Subcutaneous abdominal adipose tissue (tissue), 5 donors: ENCODE results near the gene CNTN4.
A peak's percentile ranks its signal among the peaks of the same experiment; 100 is the strongest.
"Not testable (repeated sequence)": the region's sequence is repeated elsewhere in the genome, so short reads cannot be mapped to it uniquely, and the experiment has no call there.

ENCODE experiments used
- H3K27ac ChIP-seq: one replicate; pipeline ENCODE4 v1.7.0; 2013; ENCODE audit warnings: low read depth, mild to moderate bottlenecking, inconsistent platforms, low read length, moderate library complexity
- H3K27me3 ChIP-seq, 5 donors: one replicate each; pipeline ENCODE4 v1.7.0; 2013; ENCODE audit warnings: low read length in 5 of 5, inconsistent platforms in 1 of 5; ENCODE audit not compliant: control insufficient read depth in 5 of 5, insufficient read depth in 4 of 5
- H3K36me3 ChIP-seq, 5 donors: one replicate each; pipeline ENCODE4 v1.7.0; 2013; ENCODE audit warnings: low read length in 5 of 5; ENCODE audit not compliant: control insufficient read depth in 5 of 5, insufficient read depth in 5 of 5
- H3K4me1 ChIP-seq, 5 donors: one replicate each; pipeline ENCODE4 v1.7.0; 2013; ENCODE audit warnings: low read length in 5 of 5, mild to moderate bottlenecking in 3 of 5, moderate library complexity in 1 of 5; ENCODE audit not compliant: control insufficient read depth in 5 of 5, insufficient read depth in 5 of 5
- H3K4me3 ChIP-seq, 5 donors: one replicate each; pipeline ENCODE4 v1.7.0; 2013; ENCODE audit warnings: low read length in 5 of 5, low read depth in 1 of 5
- H3K9ac ChIP-seq, 5 donors: one replicate each; pipeline ENCODE4 v1.7.0; 2013; ENCODE audit warnings: low read length in 5 of 5, mild to moderate bottlenecking in 4 of 5, moderate library complexity in 3 of 5
- H3K9me3 ChIP-seq, 5 donors: one replicate each; pipeline ENCODE4 v1.7.0; 2013; ENCODE audit warnings: low read length in 5 of 5; ENCODE audit not compliant: control insufficient read depth in 5 of 5
- donor health status: healthy.
- donor health status: healthy.
- donor health status: healthy.
- donor health status: healthy.
- donor health status: healthy.

The CNTN4 gene

GRCh38 chr3:2098398-2099027, at the start of gene CNTN4:
CNTN4 (plus strand) TSS chr3:2098866.
- H3K9me3 ChIP-seq: no peaks in the 10 kb centered on the region
- peak within 1 kb of the TSS in 4 of 5 donors; percentile 44 to 59 (median 49) for H3K4me3 ChIP-seq
- no peak within 1 kb of the TSS for H3K9ac ChIP-seq
- H3K36me3 ChIP-seq: no peaks in the 10 kb centered on the region
- peaks cover 0 to 24% (median 13%) of the 10 kb centered on the region in 5 donors for H3K4me1 ChIP-seq
- peaks cover 19 to 34% (median 28%) of the 10 kb centered on the region in 5 donors for H3K27me3 ChIP-seq
- no peak within 1 kb of the TSS for H3K27ac ChIP-seq

- Histone ChIP-seq H3K36me3 (no peaks in the 10 kb centered on the region), H3K9me3 (peaks cover 0 to 2% (median 0%) of the 10 kb centered on the region in 5 donors), H3K4me3 (no peak overlapping the region), H3K27me3 (no peaks in the 10 kb centered on the region), H3K4me1 (no peaks in the 10 kb centered on the region), H3K27ac (no peak overlapping the region), H3K9ac (no peak overlapping the region)
Observed at GRCh38 chr3:2061360-2061759, 37.3 kb upstream of the CNTN4 start.

DNA sequence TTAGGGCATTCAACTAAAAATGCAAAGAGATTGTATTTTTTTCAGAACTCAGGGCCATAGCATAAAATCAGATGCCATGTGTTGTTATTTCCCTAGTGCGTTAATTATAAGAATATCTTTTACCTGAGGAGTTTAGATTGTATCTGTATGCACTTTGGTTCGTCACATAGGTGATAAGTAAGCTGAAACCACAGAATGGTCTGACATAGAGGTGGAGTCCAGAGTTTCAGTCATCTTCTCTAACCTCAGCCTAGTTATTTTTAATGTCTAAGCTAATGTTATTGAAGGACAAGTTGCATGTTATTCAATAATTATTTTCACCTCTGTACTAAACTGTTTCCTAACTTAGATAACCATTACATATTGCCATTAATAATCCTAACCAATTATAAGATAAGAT, 27.1 kb upstream of the CNTN4 start:
- Histone ChIP-seq H3K9ac (no peak overlapping the region), H3K27ac (no peak overlapping the region), H3K4me3 (no peak overlapping the region), H3K4me1 (no peaks in the 10 kb centered on the region), H3K9me3 (no peaks in the 10 kb centered on the region), H3K36me3 (no peaks in the 10 kb centered on the region), H3K27me3 (no peaks in the 10 kb centered on the region)

DNA sequence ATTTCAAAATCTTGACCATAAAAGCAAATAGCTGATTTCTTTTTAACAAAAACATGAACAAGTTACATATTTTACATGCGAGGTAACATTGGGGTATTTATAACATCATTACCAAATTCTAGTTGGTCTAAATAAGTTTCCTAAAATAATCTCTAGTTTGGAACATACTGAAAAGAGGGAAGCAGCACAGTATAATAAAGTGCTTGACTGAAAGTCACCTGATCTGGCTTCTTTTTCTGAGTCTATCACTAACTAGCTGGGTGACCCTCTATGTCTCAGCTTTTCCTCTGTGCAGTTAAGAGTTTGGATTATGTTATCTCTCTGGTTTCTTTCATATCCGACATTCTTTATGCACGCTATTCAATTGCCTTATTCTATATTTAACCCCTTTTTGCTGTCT, 19.8 kb upstream of the CNTN4 start:
- no peak overlapping the region for H3K4me3 ChIP-seq
- H3K36me3 ChIP-seq: no peaks in the 10 kb centered on the region

GRCh38 chr3:2082871-2083480, 15.7 kb upstream of the CNTN4 start:
- peaks cover 0 to 5% (median 0%) of the 10 kb centered on the region in 5 donors for H3K9me3 ChIP-seq
- H3K36me3 ChIP-seq: no peaks in the 10 kb centered on the region
- no peak overlapping the region for H3K4me3 ChIP-seq
- H3K4me1 ChIP-seq: no peaks in the 10 kb centered on the region
- H3K27ac ChIP-seq: no peak overlapping the region
- no peaks in the 10 kb centered on the region for H3K27me3 ChIP-seq
- H3K9ac ChIP-seq: no peak overlapping the region

More for the DNA sequence above, 19.8 kb upstream of the CNTN4 start:
- no peaks in the 10 kb centered on the region for H3K9me3 ChIP-seq
- no peaks in the 10 kb centered on the region for H3K4me1 ChIP-seq
- H3K27me3 ChIP-seq: no peaks in the 10 kb centered on the region
- H3K9ac ChIP-seq: no peak overlapping the region
- no peak overlapping the region for H3K27ac ChIP-seq

GRCh38 chr3:2083558-2083957, 15.1 kb upstream of the CNTN4 start:
- H3K27ac ChIP-seq, H3K9ac ChIP-seq, H3K4me1 ChIP-seq, H3K9me3 ChIP-seq, H3K4me3 ChIP-seq, H3K36me3 ChIP-seq, H3K27me3 ChIP-seq: not testable (repeated sequence)

DNA sequence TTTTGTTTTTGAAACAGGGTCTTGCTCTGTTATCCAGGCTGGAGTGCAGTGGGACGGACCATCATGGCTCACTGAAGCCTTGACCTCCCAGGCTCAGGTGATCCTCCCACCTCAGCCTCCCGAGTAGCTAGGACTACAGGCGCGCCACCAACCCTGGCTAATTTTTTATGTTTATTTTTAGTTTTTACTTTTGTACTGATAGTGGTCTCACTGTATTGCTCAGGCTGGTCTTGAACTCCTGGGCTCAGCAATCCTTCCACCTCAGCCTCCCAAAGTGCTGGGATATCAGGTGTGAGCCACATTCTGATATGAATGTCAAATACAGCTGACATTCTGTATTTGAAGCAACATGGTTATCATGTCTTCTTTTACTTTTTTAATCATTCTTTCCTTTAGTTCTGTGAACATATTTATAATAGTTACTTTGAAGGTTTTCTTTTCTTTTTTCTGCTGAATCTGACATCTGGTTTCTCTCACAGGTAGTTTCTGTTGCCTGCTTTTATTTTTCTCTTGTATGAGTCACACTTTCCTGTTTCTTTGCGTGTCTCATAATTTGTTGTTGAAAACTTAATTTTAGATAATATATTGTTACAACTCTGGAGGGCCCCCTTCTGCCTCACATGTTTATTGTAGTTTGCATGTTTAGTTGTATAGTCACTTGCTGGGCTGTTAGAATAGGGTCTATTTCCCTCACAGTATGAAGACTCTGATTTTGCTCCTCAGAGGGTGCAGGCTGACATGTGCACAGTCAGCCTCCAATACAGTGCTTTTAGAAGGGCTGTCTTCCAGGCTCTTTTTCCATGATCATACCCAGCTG, 8.4 kb upstream of the CNTN4 start:
- Histone ChIP-seq H3K9ac (no peak overlapping the region), H3K36me3 (no peaks in the 10 kb centered on the region), H3K27me3 (peaks cover 0 to 2% (median 0%) of the 10 kb centered on the region in 5 donors), H3K27ac (no peak overlapping the region), H3K9me3 (no peaks in the 10 kb centered on the region), H3K4me1 (no peaks in the 10 kb centered on the region), H3K4me3 (no peak overlapping the region)

DNA sequence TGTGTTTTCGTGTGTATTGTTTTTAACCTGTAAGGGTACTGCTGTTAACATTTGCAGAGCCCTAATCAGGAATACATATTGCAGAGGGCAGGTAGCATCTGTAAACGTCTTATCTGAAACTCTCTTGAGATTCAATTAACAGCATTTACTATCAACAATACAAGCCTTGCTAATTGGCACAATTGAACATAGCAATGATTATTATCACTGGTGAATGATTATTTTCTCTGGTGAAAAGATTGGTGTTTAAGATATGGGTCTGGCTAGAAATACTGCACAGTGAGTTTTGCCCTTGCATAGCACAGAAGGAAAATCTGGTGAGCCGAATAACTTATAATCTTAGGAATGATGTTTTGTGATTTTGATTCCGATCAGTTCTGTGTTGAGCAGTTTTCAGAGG, 5.9 kb upstream of the CNTN4 start:
- H3K4me3 ChIP-seq: no peak overlapping the region
- peaks cover 4 to 12% (median 8%) of the 10 kb centered on the region in 5 donors for H3K27me3 ChIP-seq
- H3K9me3 ChIP-seq: no peaks in the 10 kb centered on the region
- no peak overlapping the region for H3K27ac ChIP-seq
- peaks cover 0 to 3% (median 0%) of the 10 kb centered on the region in 5 donors for H3K4me1 ChIP-seq
- H3K9ac ChIP-seq: no peak overlapping the region
- H3K36me3 ChIP-seq: no peaks in the 10 kb centered on the region

DNA sequence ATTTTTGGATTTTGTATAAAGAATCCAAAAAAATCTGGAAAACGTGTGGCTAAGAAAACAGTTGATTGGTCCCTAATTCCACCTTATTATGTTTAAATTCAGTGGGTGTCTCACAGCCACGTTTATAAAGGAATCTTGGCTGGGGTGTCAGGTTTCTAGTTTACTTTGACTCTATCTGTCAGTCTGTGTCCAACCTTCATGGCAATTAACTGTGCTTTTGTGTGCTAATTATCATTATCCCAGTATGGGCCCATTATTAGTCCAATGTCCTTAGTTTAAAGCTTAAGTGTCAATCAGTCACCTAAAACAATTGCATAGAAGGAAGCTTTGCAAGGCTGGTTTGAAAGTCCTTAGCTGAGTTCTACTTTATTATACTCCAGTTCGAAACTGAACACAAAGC, 3.7 kb upstream of the CNTN4 start:
- no peak overlapping the region for H3K9ac ChIP-seq
- no peak overlapping the region for H3K27ac ChIP-seq
- peaks cover 15 to 26% (median 22%) of the 10 kb centered on the region in 5 donors for H3K27me3 ChIP-seq
- peaks cover 0 to 23% (median 13%) of the 10 kb centered on the region in 5 donors for H3K4me1 ChIP-seq
- no peaks in the 10 kb centered on the region for H3K9me3 ChIP-seq
- H3K4me3 ChIP-seq: no peak overlapping the region
- H3K36me3 ChIP-seq: no peaks in the 10 kb centered on the region

GRCh38 chr3:2096216-2096615, 2.5 kb upstream of the CNTN4 start:
- Histone ChIP-seq H3K9ac (no peak overlapping the region), H3K36me3 (no peaks in the 10 kb centered on the region), H3K27me3 (peaks cover 19 to 34% (median 28%) of the 10 kb centered on the region in 5 donors), H3K4me1 (peaks cover 0 to 24% (median 13%) of the 10 kb centered on the region in 5 donors), H3K4me3 (no peak overlapping the region), H3K9me3 (no peaks in the 10 kb centered on the region), H3K27ac (no peak overlapping the region)
